Rectal smooth muscle tissue (tissue), 1 donor: Measurements from ENCODE around the gene FHOD1.

Source experiments
- H3K27ac ChIP-seq: one replicate; pipeline ENCODE4 v1.7.0; 2013; ENCODE audit warnings: low read depth, low read length, inconsistent platforms
- H3K27me3 ChIP-seq: one replicate; pipeline ENCODE4 v1.7.0; 2013; ENCODE audit warnings: low read length; ENCODE audit not compliant: control insufficient read depth, insufficient read depth
- H3K36me3 ChIP-seq: one replicate; pipeline ENCODE4 v1.7.0; 2013; ENCODE audit warnings: low read length; ENCODE audit not compliant: control insufficient read depth, insufficient read depth
- H3K4me1 ChIP-seq: one replicate; pipeline ENCODE4 v1.7.0; 2013; ENCODE audit warnings: low read length; ENCODE audit not compliant: control insufficient read depth, insufficient read depth
- H3K4me3 ChIP-seq: one replicate; pipeline ENCODE4 v1.7.0; 2013; ENCODE audit warnings: low read length
- H3K9ac ChIP-seq: one replicate; pipeline ENCODE4 v1.7.0; 2013; ENCODE audit warnings: low read length

FHOD1 gene

GRCh38 chr16:67191995-67192681 lies 55.1 kb downstream of the FHOD1 start, which contains the start of gene E2F4:
Gene E2F4 (plus strand): TSS chr16:67192155. CDS start chr16:67192228, 73 bp downstream.
- Histone ChIP-seq H3K27me3 (no peaks in the 10 kb centered on the region), H3K36me3 (peaks cover 23% of the 10 kb centered on the region), H3K9ac (peak within 1 kb of the TSS; percentile 95), H3K27ac (peak within 1 kb of the TSS; percentile 40), H3K4me3 (peak within 1 kb of the TSS; percentile 97), H3K4me1 (peaks cover 12% of the 10 kb centered on the region)

GRCh38 chr16:67191411-67191994 lies 55.8 kb downstream of the FHOD1 start:
- Histone ChIP-seq H3K9ac (no peak overlapping the region), H3K4me3 (peak overlapping the region; percentile 40), H3K27me3 (no peaks in the 10 kb centered on the region), H3K27ac (no peak overlapping the region), H3K36me3 (peaks cover 17% of the 10 kb centered on the region), H3K4me1 (peaks cover 12% of the 10 kb centered on the region)

GRCh38 chr16:67190448-67191399 lies 56.6 kb downstream of the FHOD1 start:
- no peaks in the 10 kb centered on the region for H3K27me3 ChIP-seq
- no peak overlapping the region for H3K4me3 ChIP-seq
- H3K4me1 ChIP-seq, result peaks cover 12% of the 10 kb centered on the region
- no peak overlapping the region for H3K9ac ChIP-seq
- H3K27ac ChIP-seq, result no peak overlapping the region
- peaks cover 11% of the 10 kb centered on the region for H3K36me3 ChIP-seq

GRCh38 chr16:67190041-67190440 lies 57.2 kb downstream of the FHOD1 start, which contains the start of gene EXOC3L1:
Gene EXOC3L1 (minus strand): TSS chr16:67190136. CDS start chr16:67189676, 460 bp downstream.
- Histone ChIP-seq H3K27ac (no peak within 1 kb of the TSS), H3K4me1 (peaks cover 12% of the 10 kb centered on the region), H3K36me3 (peaks cover 6% of the 10 kb centered on the region), H3K4me3 (no peak within 1 kb of the TSS), H3K9ac (no peak within 1 kb of the TSS), H3K27me3 (no peaks in the 10 kb centered on the region)

- Histone ChIP-seq H3K27me3 (no peaks in the 10 kb centered on the region), H3K4me3 (no peak overlapping the region), H3K9ac (no peak overlapping the region), H3K4me1 (peaks cover 12% of the 10 kb centered on the region), H3K27ac (no peak overlapping the region), H3K36me3 (no peaks in the 10 kb centered on the region)
These were observed 58.5 kb downstream of the FHOD1 start for GRCh38 chr16:67188798-67189197.

GRCh38 chr16:67188323-67188722 lies 59.0 kb downstream of the FHOD1 start:
- Histone ChIP-seq H3K4me1 (peaks cover 10% of the 10 kb centered on the region), H3K27ac (no peak overlapping the region), H3K27me3 (no peaks in the 10 kb centered on the region), H3K4me3 (no peak overlapping the region), H3K36me3 (no peaks in the 10 kb centered on the region), H3K9ac (no peak overlapping the region)

- no peaks in the 10 kb centered on the region for H3K27me3 ChIP-seq
- no peaks in the 10 kb centered on the region for H3K36me3 ChIP-seq
- H3K4me1 ChIP-seq, result peaks cover 5% of the 10 kb centered on the region
- H3K4me3 ChIP-seq, result no peak overlapping the region
- H3K27ac ChIP-seq, result no peak overlapping the region
- H3K9ac ChIP-seq, result no peak overlapping the region
These were observed 59.9 kb downstream of the FHOD1 start for GRCh38 chr16:67187175-67187890.

GRCh38 chr16:67186550-67186950 lies 60.7 kb downstream of the FHOD1 start:
- no peaks in the 10 kb centered on the region for H3K36me3 ChIP-seq
- H3K9ac ChIP-seq, result no peak overlapping the region
- no peak overlapping the region for H3K27ac ChIP-seq
- H3K4me1 ChIP-seq, result peaks cover 5% of the 10 kb centered on the region
- no peaks in the 10 kb centered on the region for H3K27me3 ChIP-seq
- H3K4me3 ChIP-seq, result no peak overlapping the region

- peak overlapping the region; percentile 71 for H3K4me3 ChIP-seq
- H3K27me3 ChIP-seq, result no peaks in the 10 kb centered on the region
- H3K36me3 ChIP-seq, result no peaks in the 10 kb centered on the region
- peaks cover 5% of the 10 kb centered on the region for H3K4me1 ChIP-seq
- no peak overlapping the region for H3K9ac ChIP-seq
- H3K27ac ChIP-seq, result no peak overlapping the region
These were observed 61.6 kb downstream of the FHOD1 start for GRCh38 chr16:67185651-67186134.

- Histone ChIP-seq H3K9ac (no peak overlapping the region), H3K27me3 (no peaks in the 10 kb centered on the region), H3K4me3 (peak overlapping the region; percentile 71), H3K36me3 (no peaks in the 10 kb centered on the region), H3K4me1 (peaks cover 5% of the 10 kb centered on the region), H3K27ac (no peak overlapping the region)
These were observed 62.2 kb downstream of the FHOD1 start for GRCh38 chr16:67184995-67185650.

- peak overlapping the region; percentile 93 for H3K27ac ChIP-seq
- H3K36me3 ChIP-seq, result no peaks in the 10 kb centered on the region
- H3K9ac ChIP-seq, result peak overlapping the region; percentile 58
- H3K4me1 ChIP-seq, result peaks cover 5% of the 10 kb centered on the region
- peak overlapping the region; percentile 71 for H3K4me3 ChIP-seq
- no peaks in the 10 kb centered on the region for H3K27me3 ChIP-seq
These were observed 62.8 kb downstream of the FHOD1 start for GRCh38 chr16:67184453-67184994.
